NCI-H2029 (cell line): ENCODE results near the gene ASB2.

Experiments used
- DNase-seq: peaks from one replicate; lab custom pipeline; 2025; lab: John Stamatoyannopoulos, UW

ASB2 gene

GRCh38 chr14:93976477-93977057 is at the start of gene ASB2:
TSS of gene ASB2 (minus strand) at chr14:93976570. CDS start at chr14:93964539, 12,031 bp downstream.
- no peak for DNase-seq

- DNase-seq: no peak
Observed at GRCh38 chr14:94025720-94026119, 49.4 kb upstream of the ASB2 start.

DNA sequence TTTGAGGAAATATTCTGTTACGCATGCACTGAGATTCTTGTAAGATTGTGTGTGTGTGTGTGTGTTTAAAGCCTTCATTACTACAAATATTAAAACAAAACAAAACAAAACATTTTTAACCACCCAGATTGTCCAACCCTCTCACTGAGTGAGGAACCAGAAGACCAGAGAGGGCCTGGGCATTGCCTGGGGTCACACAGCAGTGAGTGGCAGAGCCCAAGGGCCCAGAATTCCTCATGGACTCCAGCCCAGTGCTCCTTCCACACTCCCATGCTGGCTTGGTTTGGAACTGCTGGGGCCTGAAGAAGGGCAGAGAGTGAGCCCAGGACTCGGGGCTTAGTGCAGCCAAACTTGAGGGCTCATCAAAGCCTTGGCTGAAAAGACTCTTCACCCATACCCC is 48.2 kb upstream of the ASB2 start:
- no peak for DNase-seq

- DNase-seq: no peak
Observed at GRCh38 chr14:94022532-94023411, 46.4 kb upstream of the ASB2 start.

DNA sequence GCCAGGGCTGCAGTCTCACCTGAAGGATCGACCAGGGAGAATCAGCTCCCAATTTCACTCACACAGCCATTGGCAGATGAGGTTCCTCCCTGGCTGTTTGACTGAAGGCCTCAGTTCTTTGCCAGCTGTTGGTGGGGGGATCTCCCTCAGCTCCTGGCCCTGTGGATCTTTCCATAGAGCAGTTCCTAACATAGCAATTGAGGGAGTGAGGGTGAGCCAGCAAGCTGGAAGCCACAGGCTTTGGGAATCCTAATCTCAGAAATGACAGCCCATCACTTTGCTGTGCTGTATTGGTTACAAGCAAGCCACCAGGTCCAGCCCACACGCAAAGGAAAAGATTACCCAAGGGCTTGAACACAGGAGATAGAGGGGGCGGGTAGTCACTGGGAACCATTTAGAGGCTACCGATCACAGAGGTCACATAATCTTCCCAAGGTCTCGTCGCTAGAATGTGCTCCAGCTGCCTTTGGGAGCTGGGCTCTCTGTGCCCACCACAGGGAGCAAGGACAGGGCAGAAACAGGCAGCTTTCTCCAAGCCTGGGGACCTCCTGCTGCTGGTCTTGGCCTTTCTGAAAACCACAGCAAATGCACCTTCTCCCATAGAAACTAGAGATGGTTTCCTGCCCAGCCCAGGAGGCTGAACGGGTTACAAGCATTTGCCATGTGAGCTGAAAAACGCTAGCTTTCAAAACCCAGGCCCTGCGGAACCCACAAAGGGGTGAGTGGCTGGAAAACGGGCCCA is 45.2 kb upstream of the ASB2 start:
- DNase-seq: no peak

DNA sequence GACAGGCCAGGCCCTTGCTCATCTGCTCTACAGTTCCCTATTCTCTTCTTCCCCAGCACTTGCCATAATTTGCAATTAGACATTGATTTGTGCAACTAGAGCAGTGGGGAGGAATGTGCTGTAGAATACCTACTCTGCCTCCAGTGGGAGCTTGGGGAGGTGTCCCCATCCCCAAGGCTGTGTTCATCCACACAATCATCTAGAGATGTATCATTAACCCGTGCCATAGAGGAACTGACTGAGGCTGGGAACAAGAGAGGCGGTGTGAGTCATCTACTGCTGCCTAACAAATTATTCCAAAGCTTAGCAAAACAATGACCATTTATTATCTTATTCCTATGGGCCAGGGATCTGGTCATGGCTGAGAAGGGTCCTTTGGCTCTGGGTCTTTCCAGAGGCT is 44.6 kb upstream of the ASB2 start:
- DNase-seq: no peak

GRCh38 chr14:94020267-94020666 is 43.9 kb upstream of the ASB2 start:
- DNase-seq: no peak

DNA sequence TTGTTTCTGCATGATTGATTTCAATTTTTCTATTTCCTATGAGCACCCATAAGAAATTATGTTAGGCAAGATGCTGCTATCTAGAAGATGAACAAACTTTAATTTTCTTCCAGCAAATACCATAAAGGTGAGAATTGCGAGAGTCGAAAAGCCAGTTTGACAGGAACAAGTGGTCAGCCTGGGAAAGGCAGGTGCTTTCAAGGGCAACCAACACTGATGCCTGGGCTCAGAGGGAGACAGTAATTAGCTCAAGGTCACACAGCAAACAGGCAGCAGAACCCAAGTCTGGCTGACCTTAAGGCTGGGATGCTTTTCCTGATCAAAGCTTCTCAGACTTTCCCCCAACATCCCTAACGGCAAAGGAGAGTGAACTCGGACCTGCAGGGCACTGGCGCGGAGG is 43.0 kb upstream of the ASB2 start:
- DNase-seq: no peak

GRCh38 chr14:94018308-94018707 is 41.9 kb upstream of the ASB2 start:
- DNase-seq: no peak

- DNase-seq: no peak
Observed at GRCh38 chr14:94016446-94016976, 40.1 kb upstream of the ASB2 start.

- no peak for DNase-seq
Observed at GRCh38 chr14:94015223-94015622, 38.9 kb upstream of the ASB2 start.

- DNase-seq: no peak
Observed at GRCh38 chr14:94014382-94014781, 38.0 kb upstream of the ASB2 start.

- no peak for DNase-seq
Observed at GRCh38 chr14:94011795-94012194, 35.4 kb upstream of the ASB2 start.

GRCh38 chr14:94010625-94011024 is 34.3 kb upstream of the ASB2 start:
- no peak for DNase-seq

GRCh38 chr14:94009767-94010166 is 33.4 kb upstream of the ASB2 start:
- DNase-seq: no peak

- no peak for DNase-seq
Observed at GRCh38 chr14:94008234-94008633, 31.9 kb upstream of the ASB2 start.

GRCh38 chr14:94005324-94006073 is 29.1 kb upstream of the ASB2 start:
- DNase-seq: no peak

DNA sequence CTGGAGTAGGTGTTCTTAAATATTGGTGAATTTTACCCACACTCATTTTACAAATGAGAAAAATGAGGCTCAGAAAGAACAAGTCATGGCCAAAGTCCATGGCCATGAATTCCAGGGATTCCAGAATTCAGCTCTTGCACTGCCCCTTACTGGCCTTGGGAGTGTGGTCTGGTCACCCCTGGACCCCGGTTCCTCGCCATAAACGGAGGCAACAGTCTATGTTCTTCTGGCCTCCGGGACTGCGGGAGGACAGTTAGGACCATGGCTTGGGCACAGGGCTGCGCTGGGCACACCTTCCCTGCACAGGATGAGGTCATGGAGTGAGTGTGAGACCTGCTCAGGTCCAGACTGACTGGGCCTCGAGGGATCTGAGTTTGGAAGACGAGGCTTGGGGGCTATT is 27.6 kb upstream of the ASB2 start:
- DNase-seq: no peak

DNA sequence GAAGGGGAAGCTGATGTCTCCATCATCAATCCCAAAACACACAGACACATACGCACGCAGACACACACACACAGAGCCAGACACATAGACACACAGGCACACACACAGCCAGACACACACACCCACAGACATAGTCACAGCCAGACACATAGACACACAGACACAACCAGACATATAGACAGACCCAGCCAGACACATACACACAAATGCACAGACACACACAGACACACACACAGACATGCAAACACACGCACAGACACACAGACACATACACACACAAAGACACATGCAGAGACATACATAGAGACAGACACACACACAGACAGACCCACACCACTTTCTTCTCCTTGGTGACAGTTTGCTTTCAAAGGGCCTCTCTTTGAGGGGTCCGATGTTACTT is 27.0 kb upstream of the ASB2 start:
- no peak for DNase-seq

DNA sequence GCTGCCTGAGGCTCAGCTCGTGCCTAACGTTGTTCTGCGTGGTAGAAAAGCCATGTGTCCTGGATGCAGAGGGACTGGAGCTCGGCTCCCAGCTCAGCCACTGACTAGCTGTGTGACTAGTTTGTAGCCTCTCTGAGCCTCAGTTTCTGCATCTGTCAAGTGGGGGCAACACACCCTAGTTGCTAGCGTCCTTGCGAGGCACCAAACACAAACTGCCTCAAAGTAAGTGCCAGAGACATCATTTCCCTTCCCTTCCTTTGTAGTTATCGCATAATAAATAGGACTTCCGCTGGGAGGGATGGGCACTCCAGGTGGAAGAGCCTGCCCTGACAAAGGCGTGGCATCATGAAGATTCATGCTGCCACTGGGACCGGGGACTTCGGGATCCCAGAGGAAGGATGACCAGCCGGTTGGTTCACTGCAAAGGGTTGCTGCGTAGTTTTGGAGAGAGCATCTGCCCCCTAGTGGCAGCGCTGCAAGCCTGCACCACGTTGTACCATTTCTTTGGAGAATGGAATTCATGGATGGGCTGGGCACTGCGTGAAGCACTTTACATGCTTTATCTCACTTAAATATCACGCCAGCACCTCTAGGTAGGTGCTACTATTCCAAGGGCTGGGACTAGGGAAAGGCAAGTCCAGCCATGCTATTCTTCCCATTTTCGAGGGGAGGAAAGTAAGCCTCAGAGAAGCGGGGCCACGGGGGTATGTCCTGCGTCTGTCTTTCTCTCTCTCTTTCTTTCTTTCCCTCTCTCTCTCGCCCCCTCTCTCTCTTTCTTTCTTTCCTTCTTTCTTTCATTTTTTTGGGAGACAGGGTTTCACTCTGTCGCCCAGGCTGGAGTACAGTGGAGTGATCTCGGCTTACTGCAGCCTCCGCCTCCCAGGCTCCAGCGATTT is 25.4 kb upstream of the ASB2 start:
- no peak for DNase-seq

- DNase-seq: no peak
Observed at GRCh38 chr14:94001016-94001415, 24.6 kb upstream of the ASB2 start.
